Stimulated activated effector memory CD8-positive, alpha-beta T cell treated with anti-CD3 and anti-CD28 coated beads, Interleukin-12 subunit alpha, Interleukin-12 subunit beta, amount 100 ng/mL, for 72 hours (primary cell): ENCODE results near the gene FAM177B.
"Not testable (repeated sequence)": the region's sequence is repeated elsewhere in the genome, so short reads cannot be mapped to it uniquely, and the experiment has no call there.

Experiments used
- ATAC-seq: fragments of 150-1000 bp; cut with Tn5 transposase; 2 replicates; pipeline ENCODE4 v1.10.0; 2021
- DNase-seq, 2 donors: peaks; one replicate each; pipeline ENCODE4 v3.0.0; 2021 to 2022; ENCODE audit warnings: low spot score in 2 of 2
- H3K27ac Mint-ChIP-seq: one replicate; pipeline ENCODE4 v1.8.0; 2022; ENCODE audit warnings: mild to moderate bottlenecking, mixed read lengths
- H3K36me3 Mint-ChIP-seq: one replicate; pipeline ENCODE4 v1.8.0; 2022; ENCODE audit warnings: mild to moderate bottlenecking, mixed read lengths
- H3K4me1 Mint-ChIP-seq: one replicate; pipeline ENCODE4 v1.8.0; 2022; ENCODE audit warnings: mixed read lengths
- H3K4me3 Mint-ChIP-seq: one replicate; pipeline ENCODE4 v1.8.0; 2022; ENCODE audit warnings: mild to moderate bottlenecking, mixed read lengths
- H3K9me3 Mint-ChIP-seq: one replicate; pipeline ENCODE4 v1.8.0; 2022; ENCODE audit warnings: mixed read lengths

FAM177B gene

DNA sequence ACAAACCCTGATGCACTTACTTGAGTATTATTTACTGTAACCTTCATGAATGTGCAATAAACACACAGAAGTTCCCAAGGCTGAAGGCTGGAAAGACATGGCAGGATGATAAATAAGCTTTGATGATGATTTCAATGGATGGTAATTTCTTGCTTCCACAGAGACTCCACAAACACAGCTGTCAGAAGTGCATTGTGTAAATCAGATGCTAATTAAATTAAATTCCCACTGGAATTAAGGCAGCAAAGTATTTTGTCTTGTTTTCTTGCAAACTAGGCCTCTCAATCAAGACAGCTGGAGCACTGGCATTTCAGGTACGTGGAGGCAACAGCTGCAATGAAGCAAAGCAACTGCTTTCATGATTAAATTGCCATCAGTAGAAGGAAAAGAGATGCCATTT lies 24.1 kb downstream of the FAM177B start:
- H3K4me3 Mint-ChIP-seq = no peak overlapping the region
- no peaks in the 10 kb centered on the region for H3K4me1 Mint-ChIP-seq
- H3K9me3 Mint-ChIP-seq = peaks cover 3% of the 10 kb centered on the region
- no peaks in the 10 kb centered on the region for H3K36me3 Mint-ChIP-seq
- ATAC-seq = no peak
- no peak for DNase-seq
- H3K27ac Mint-ChIP-seq = no peak overlapping the region

DNA sequence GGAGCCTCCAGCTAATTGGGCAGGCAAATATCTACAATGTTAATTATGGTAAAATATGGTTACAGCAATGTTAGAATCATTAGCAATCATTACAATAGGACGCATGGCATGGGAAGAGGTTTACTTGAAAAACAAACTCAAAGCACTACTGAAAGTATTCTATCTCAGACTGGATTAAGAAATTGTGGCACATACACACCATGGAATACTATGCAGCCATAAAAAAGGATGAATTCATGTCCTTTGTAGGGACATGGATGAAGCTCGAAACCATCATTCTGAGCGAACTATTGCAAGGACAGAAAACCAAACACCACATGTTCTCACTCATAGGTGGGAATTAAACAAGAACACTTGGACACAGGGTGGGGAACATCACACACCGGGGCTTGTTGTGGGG lies 25.2 kb downstream of the FAM177B start:
- H3K4me3 Mint-ChIP-seq, H3K4me1 Mint-ChIP-seq, H3K27ac Mint-ChIP-seq, H3K36me3 Mint-ChIP-seq, DNase-seq, H3K9me3 Mint-ChIP-seq, ATAC-seq: not testable (repeated sequence)

DNA sequence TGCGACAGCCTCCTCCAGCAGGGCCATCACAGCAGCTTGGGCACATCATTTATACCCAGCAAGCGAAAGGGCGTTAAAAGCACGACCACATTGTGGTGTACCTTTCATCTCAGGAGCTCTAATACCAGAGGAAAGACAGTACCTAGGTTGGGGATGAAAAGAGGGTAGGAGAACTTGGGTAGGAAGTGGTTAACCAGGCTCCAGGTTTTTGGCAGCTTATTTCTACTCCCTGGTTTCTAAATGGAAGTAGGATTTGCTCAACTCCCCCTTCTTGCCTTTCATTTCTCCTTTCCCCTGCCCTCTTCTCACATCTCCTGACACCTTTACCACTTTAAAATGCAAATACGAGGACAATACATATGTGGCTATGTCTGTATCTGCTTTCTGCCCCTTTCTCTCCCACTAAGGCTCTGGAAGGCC lies 30.2 kb downstream of the FAM177B start:
- Mint-ChIP-seq H3K27ac (no peak overlapping the region), H3K9me3 (peaks cover 12% of the 10 kb centered on the region), H3K4me1 (no peaks in the 10 kb centered on the region), H3K36me3 (no peaks in the 10 kb centered on the region), H3K4me3 (no peak overlapping the region)
- no peak for ATAC-seq
- no peak for DNase-seq

DNA sequence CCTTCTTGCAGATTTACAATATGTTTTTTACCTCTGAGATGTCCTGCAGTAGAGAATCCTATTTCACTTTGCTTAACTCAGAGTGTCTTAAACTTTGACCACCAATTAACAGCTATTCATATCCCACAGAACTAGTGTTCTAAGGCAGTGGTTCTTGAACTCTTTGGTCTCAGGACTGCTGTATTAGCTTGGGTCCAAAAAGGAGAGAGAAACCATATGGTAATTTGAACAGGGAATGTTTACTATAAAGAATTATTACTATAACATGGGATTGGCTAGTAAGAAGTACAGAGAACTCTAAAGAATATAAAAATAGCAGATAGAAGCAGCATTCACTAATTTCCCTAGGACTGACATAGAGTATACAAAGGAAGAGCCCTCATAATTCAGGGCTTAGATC lies 31.6 kb downstream of the FAM177B start:
- DNase-seq (no peak), ATAC-seq (no peak)
- Mint-ChIP-seq H3K9me3 (peaks cover 11% of the 10 kb centered on the region), H3K36me3 (no peaks in the 10 kb centered on the region), H3K27ac (no peak overlapping the region), H3K4me3 (no peak overlapping the region), H3K4me1 (peaks cover 12% of the 10 kb centered on the region)

DNA sequence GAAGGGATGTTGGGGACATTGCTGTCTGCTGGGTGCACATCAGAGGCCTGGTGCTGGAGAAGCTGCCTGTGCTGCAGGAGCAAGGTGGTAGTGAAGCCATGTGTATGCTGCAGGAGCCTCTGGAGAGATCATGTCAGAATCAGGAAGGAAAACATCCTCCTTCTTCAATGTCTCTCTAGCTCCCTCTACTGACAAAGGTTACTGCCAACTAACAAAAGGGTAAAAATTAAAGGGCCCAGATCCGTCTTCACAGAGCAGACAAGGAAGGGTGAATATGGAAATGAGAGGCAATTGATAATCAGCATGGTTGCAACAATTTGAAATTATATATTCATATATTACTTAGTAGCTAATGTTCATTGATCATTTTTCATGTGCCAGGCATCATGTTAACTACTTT lies 32.2 kb downstream of the FAM177B start:
- DNase-seq (no peak), ATAC-seq (no peak)
- H3K27ac Mint-ChIP-seq = no peak overlapping the region
- peaks cover 11% of the 10 kb centered on the region for H3K9me3 Mint-ChIP-seq
- no peak overlapping the region for H3K4me3 Mint-ChIP-seq
- peaks cover 12% of the 10 kb centered on the region for H3K4me1 Mint-ChIP-seq
- no peaks in the 10 kb centered on the region for H3K36me3 Mint-ChIP-seq

DNA sequence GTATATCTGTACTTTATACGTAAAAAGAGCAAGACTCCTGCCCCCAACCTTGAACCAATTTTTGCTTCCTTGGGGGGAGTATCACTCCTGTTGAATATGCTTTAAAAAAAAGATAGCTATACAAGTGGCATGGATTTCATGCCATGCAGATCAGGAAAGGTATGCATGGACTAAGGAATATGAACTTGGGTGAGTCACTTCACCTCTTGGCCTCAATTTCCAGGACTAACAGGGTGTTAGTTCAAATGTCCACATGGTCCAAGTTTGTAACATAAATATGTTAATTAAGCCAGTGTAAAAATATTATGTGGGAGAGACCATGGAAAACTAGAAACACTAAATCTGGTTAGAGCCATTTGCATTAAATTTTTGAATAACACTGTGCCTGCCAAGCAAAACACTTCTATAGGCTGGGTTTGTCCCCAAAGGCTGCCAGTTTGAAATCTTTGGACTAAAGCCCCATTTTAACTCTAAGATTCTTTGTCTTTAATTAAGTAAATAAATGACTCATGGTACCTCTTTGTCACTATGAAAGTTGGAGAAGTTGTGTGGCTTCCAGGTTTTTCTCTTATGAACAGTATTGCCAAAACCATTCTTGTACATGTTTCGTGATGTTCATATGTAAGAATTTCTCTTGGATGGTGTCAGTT lies 33.1 kb downstream of the FAM177B start:
- H3K4me3 Mint-ChIP-seq = no peak overlapping the region
- DNase-seq = no peak
- H3K27ac Mint-ChIP-seq = no peak overlapping the region
- H3K36me3 Mint-ChIP-seq = no peaks in the 10 kb centered on the region
- ATAC-seq = no peak
- H3K4me1 Mint-ChIP-seq = peaks cover 12% of the 10 kb centered on the region
- H3K9me3 Mint-ChIP-seq = peaks cover 11% of the 10 kb centered on the region

DNA sequence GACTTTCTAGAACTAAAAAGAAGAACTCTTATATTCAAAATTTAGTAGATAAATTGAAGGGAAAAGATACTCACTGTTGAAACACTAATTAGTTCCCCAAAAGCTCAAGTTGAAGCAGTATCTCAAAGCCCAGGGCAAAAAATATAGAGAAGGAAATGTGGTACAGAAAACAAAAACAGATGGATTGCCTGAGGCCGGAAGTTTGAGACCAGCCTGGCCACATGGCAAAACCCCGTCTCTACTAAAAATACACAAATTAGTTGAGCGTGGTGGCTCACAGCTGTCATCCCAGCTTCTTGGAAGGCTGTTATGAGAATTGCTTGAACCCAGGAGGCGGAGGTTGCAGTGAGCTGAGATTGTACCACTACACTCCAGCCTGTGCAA lies 36.0 kb downstream of the FAM177B start:
- Mint-ChIP-seq H3K36me3 (no peaks in the 10 kb centered on the region), H3K4me3 (peak overlapping the region; percentile 14), H3K9me3 (peaks cover 10% of the 10 kb centered on the region), H3K4me1 (peaks cover 12% of the 10 kb centered on the region), H3K27ac (peak overlapping the region; percentile 58)
- ATAC-seq (peak; percentile 85), DNase-seq (no peak)

DNA sequence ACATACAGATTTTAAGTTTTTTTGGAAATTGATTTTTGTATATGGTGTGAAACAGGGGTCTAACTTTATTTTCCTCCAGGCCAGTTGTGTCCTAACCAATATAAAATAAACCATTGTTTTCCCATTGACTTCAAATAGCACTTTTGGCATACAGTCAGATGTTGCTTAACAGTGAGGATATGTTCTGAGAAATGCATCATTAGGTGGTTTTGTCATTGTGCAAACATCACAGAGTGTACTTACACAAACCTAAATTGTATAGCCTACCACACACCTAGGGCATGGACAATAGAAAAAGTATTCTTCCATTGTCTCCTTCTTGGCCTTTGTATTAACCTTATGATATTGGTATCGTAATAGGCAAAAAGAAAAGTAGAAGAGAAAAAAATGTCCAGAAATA lies 40.5 kb downstream of the FAM177B start:
- H3K9me3 Mint-ChIP-seq = no peaks in the 10 kb centered on the region
- DNase-seq (no peak), ATAC-seq (no peak)
- peaks cover 12% of the 10 kb centered on the region for H3K4me1 Mint-ChIP-seq
- H3K4me3 Mint-ChIP-seq = no peak overlapping the region
- no peaks in the 10 kb centered on the region for H3K36me3 Mint-ChIP-seq
- H3K27ac Mint-ChIP-seq = no peak overlapping the region

DNA sequence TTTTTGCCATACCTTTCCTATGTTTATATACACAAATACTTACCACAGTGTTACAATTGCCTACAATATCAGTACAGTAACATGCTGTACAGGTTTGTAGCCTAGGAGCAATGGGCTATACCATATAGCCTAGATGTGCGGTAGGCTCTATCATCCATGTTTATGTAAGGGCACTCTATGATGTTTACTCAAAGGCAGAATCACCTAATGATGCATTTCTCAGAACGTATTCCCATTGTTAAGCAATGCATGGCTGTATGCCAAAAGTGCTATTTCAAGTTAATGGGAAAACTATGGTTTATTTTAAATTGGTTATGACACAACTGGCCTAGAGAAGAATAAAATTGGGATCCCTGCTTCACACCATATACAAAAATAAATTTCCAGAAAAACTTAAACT lies 41.0 kb downstream of the FAM177B start:
- ATAC-seq (no peak), DNase-seq (no peak)
- H3K4me1 Mint-ChIP-seq = peaks cover 6% of the 10 kb centered on the region
- no peak overlapping the region for H3K4me3 Mint-ChIP-seq
- H3K27ac Mint-ChIP-seq = no peak overlapping the region
- no peaks in the 10 kb centered on the region for H3K36me3 Mint-ChIP-seq
- no peaks in the 10 kb centered on the region for H3K9me3 Mint-ChIP-seq

DNA sequence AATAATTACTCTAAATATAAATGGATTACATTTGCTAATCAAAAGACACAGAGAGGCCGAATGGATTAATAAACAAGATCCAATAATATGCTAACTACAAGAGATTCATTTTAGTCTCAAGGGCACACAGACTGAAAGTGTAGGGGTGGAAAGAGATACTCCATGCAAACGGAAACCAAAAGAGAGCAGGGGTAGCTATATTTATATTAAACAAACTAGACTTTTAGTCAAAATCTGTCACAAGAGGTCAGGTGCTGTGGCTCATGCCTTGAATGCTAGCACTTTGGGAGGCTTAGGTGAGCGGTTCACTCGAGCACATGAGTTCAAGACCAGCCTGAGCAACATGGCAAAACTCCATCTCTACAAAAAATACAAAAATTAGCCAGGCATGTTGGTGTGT lies 44.2 kb downstream of the FAM177B start:
- Mint-ChIP-seq H3K27ac (no peak overlapping the region), H3K36me3 (no peaks in the 10 kb centered on the region), H3K9me3 (no peaks in the 10 kb centered on the region), H3K4me1 (no peaks in the 10 kb centered on the region), H3K4me3 (no peak overlapping the region)
- ATAC-seq (no peak), DNase-seq (no peak)

DNA sequence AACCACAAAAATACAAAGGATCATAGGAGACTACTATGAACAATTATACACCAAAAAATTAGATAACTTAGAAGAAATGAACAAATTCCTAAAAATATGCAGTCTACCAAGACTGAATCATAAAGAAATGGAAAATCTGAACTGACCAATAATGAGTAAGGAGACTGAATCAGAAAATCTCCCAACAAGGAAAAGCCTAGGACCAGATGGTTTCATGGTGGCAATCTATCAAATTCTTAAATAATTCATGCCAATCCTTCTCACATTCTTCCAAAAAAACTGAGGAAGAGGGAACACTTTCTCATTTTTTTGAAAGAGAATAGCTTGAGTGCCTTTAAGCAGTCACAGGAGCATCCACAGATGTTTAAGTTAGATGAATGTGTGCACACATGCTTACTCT lies 46.0 kb downstream of the FAM177B start:
- DNase-seq = no peak
- no peak overlapping the region for H3K27ac Mint-ChIP-seq
- H3K36me3 Mint-ChIP-seq = no peaks in the 10 kb centered on the region
- no peaks in the 10 kb centered on the region for H3K4me1 Mint-ChIP-seq
- H3K4me3 Mint-ChIP-seq = no peak overlapping the region
- H3K9me3 Mint-ChIP-seq = no peaks in the 10 kb centered on the region
- no peak for ATAC-seq

DNA sequence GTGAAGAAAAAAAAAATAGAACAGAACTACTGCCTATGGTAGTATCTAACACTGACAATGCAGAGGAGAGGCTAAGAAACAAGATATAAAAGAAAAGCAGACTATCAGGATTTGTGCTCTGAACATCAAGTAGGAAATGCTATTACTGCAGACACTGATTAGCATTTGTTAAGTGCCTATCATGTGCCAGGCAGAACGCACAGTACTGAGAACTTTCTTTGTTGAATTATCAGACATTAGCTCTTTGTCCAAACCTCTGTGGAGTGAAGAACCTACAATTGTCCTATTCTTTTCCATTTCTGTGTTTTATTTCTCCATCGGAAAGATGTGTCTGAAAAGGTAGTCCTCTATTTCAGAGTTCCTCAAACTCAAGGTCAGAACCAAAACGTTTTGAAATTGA lies 47.4 kb downstream of the FAM177B start:
- Mint-ChIP-seq H3K27ac (no peak overlapping the region), H3K4me1 (no peaks in the 10 kb centered on the region), H3K4me3 (no peak overlapping the region), H3K36me3 (no peaks in the 10 kb centered on the region), H3K9me3 (no peaks in the 10 kb centered on the region)
- ATAC-seq = no peak
- DNase-seq = no peak

DNA sequence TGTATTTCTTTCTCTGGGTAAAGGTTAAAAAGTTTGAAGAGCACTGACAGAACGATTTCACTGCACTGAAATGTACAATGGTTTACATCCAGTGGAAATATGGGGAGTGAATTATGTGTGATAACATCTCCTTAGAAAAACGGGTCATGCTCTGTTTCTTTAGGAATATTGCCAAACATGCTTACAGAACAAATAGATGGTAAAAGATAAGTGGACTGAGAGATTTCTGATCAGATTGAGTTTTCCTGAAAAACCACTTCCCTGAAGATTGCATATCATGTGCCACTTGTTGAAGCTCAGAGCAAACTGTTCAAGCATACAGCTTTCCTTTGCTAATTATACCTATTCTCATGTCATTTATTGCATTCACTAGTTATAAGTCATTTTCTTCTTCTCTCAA lies 47.9 kb downstream of the FAM177B start:
- ATAC-seq (no peak), DNase-seq (no peak)
- no peak overlapping the region for H3K4me3 Mint-ChIP-seq
- H3K27ac Mint-ChIP-seq = no peak overlapping the region
- no peaks in the 10 kb centered on the region for H3K36me3 Mint-ChIP-seq
- no peaks in the 10 kb centered on the region for H3K9me3 Mint-ChIP-seq
- peaks cover 2% of the 10 kb centered on the region for H3K4me1 Mint-ChIP-seq

DNA sequence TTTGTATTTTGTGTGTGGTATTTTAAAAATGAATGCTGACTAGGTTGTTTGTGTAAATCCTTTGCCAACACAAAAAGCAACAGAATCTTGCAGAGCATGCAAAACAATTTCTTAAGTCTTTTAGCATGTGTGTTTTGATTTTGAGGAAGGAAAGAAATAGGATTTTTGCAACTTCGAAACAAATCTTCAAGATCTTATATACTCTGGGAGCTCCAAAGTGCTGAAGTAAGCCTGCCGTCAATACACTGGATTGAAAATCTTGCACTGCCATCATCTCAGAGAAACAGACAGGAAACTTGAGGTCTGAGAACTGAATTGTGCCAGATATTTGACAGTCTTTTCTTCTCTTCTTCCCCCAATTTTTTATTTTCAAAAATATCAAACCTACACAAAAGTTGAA lies 48.5 kb downstream of the FAM177B start:
- no peak for DNase-seq
- Mint-ChIP-seq H3K9me3 (peaks cover 3% of the 10 kb centered on the region), H3K36me3 (no peaks in the 10 kb centered on the region), H3K4me3 (no peak overlapping the region), H3K27ac (no peak overlapping the region), H3K4me1 (peaks cover 8% of the 10 kb centered on the region)
- no peak for ATAC-seq

DNA sequence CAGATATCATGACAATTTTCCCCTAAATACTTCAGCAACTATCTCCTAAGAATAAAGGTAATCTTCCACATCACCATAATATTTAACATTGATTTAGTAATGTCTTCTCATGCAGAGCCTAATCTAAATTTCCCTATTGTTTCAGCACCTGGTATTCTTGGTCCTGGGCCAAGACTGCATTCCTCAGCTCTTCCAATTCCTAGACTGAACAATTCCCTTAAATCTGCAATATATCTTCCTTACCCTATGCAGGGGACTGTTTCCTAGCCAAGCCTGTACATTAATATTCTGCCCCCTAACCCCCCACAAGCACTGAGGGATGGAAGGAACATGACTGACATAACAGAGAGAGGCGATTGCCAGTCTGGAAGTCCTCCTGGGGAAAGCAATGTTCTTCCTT lies 49.1 kb downstream of the FAM177B start:
- H3K4me1 Mint-ChIP-seq = peaks cover 11% of the 10 kb centered on the region
- H3K4me3 Mint-ChIP-seq = no peak overlapping the region
- no peak overlapping the region for H3K27ac Mint-ChIP-seq
- DNase-seq = no peak
- no peaks in the 10 kb centered on the region for H3K36me3 Mint-ChIP-seq
- no peak for ATAC-seq
- peaks cover 4% of the 10 kb centered on the region for H3K9me3 Mint-ChIP-seq

DNA sequence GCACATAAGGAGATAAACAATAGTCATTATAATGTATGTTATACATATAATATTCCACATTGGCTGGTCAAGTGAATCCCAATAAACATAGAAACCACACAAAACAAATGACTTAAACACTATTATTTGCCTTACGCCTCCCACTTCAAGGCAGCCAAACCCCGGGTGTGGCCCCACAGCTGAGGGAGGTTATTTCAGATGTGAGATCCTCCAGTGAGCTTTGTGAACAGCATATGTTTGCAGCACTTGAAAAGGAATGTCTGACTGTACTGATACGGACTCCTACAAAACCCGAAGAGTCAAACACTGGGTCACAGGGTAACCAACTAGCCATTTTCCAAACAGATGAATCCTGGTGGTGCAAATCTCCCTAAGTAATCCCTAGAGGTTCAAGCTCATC lies 50.7 kb downstream of the FAM177B start:
- Mint-ChIP-seq H3K4me1 (peaks cover 11% of the 10 kb centered on the region), H3K36me3 (no peaks in the 10 kb centered on the region), H3K4me3 (no peak overlapping the region), H3K9me3 (peaks cover 4% of the 10 kb centered on the region), H3K27ac (no peak overlapping the region)
- DNase-seq = no peak
- ATAC-seq = no peak
